Keratinocyte (primary cell): Measurements from ENCODE around the gene CCDC107. TPM values are rescaled to one million over a fixed set of nuclear protein-coding genes. Genes with fewer than 3 reads are reported as not detected.
"Not testable (repeated sequence)": the region's sequence is repeated elsewhere in the genome, so short reads cannot be mapped to it uniquely, and the experiment has no call there.

Source experiments
- DNase-seq: peaks from one replicate; pipeline ENCODE4 v3.0.0-alpha.2; 2011; ENCODE audit warnings: low read depth, missing footprints, low spot score
- FAIRE-seq: peaks from 2 replicates; lab custom pipeline; 2011; peaks lifted over from hg19 to GRCh38; lab: Jason Lieb, UNC
- H2AFZ ChIP-seq: 2 replicates; pipeline ENCODE4 v1.6.0; 2012; ENCODE audit warnings: low read length, control low read depth, inconsistent platforms; ENCODE audit not compliant: control insufficient read depth
- H3K27ac ChIP-seq: 2 replicates; pipeline ENCODE4 v1.5.1; 2011; ENCODE audit warnings: low read length; ENCODE audit not compliant: control insufficient read depth, insufficient read depth
- H3K27me3 ChIP-seq: 3 replicates; pipeline ENCODE4 v1.6.0; 2011; ENCODE audit warnings: low read length; ENCODE audit not compliant: control insufficient read depth, insufficient read depth; ENCODE audit errors: extremely low read depth
- H3K36me3 ChIP-seq, 2 experiments: 2 replicates in 1 of 2; 3 replicates in 1 of 2; pipeline ENCODE4 v1.5.1; 2011; ENCODE audit warnings: low read length in 2 of 2, mild to moderate bottlenecking in 1 of 2; ENCODE audit not compliant: control insufficient read depth in 2 of 2, insufficient read depth in 2 of 2; ENCODE audit errors: extremely low read depth in 1 of 2
- H3K4me1 ChIP-seq: 3 replicates; pipeline ENCODE4 v1.5.1; 2011; ENCODE audit warnings: low read length; ENCODE audit not compliant: control insufficient read depth, insufficient read depth; ENCODE audit errors: extremely low read depth
- H3K4me2 ChIP-seq: 3 replicates; pipeline ENCODE4 v1.6.0; 2011; ENCODE audit warnings: low read depth, low read length; ENCODE audit not compliant: control insufficient read depth, insufficient read depth; ENCODE audit errors: extremely low read depth
- H3K4me3 ChIP-seq, 3 experiments: fragments of 200-600 bp in 1 of 3; sonication (generic) in 1 of 3; 2 replicates in 2 of 3; 3 replicates in 1 of 3; pipeline ENCODE4 v1.5.1; 2011 to 2016; ENCODE audit warnings: low read length in 3 of 3, mild to moderate bottlenecking in 3 of 3, control low read depth in 2 of 3, inconsistent platforms in 1 of 3, low read depth in 1 of 3, mixed read lengths in 1 of 3, mixed run types in 1 of 3, moderate library complexity in 1 of 3; ENCODE audit not compliant: control insufficient read depth in 2 of 3, insufficient read depth in 2 of 3; ENCODE audit errors: extremely low read depth in 1 of 3
- H3K79me2 ChIP-seq: 2 replicates; pipeline ENCODE4 v1.6.0; 2012; ENCODE audit warnings: low read length; ENCODE audit not compliant: control insufficient read depth, insufficient read depth
- H3K9ac ChIP-seq: 3 replicates; pipeline ENCODE4 v1.6.0; 2011; ENCODE audit warnings: low read length; ENCODE audit not compliant: control insufficient read depth, insufficient read depth; ENCODE audit errors: extremely low read depth
- H3K9me1 ChIP-seq: 3 replicates; pipeline ENCODE4 v1.6.0; 2011; ENCODE audit warnings: low read length; ENCODE audit not compliant: control insufficient read depth, insufficient read depth; ENCODE audit errors: extremely low read depth
- H3K9me3 ChIP-seq: 2 replicates; pipeline ENCODE4 v1.5.1; 2012; ENCODE audit warnings: low read depth, low read length; ENCODE audit not compliant: control insufficient read depth
- H4K20me1 ChIP-seq: 3 replicates; pipeline ENCODE4 v1.6.0; 2011; ENCODE audit warnings: low read length; ENCODE audit not compliant: control insufficient read depth, insufficient read depth; ENCODE audit errors: extremely low read depth
- EZH2 ChIP-seq: IDR thresholded peaks from one replicate; pipeline ENCODE4 v1.6.1; 2012; ENCODE audit warnings: inconsistent platforms, mild to moderate bottlenecking, low read length, moderate library complexity
- dilution Hi-C: fragments of 300-500 bp; cut with MboI; formaldehyde crosslinking; loops from one replicate; pipeline ENCODE4 v1.7.0; 2020; ENCODE audit warnings: low sequenced_read_pairs; ENCODE audit not compliant: extremely low pct_ligation_motif_present
- polyA plus RNA-seq, 5 experiments: library from polyadenylated mRNA; depleted of rRNA in 3 of 5; stranded (reverse) in 3 of 5; stranded (forward) in 1 of 5; unstranded in 1 of 5; fragments of >200 nt; gene quantifications; 1 replicate in 1 of 5; 2 replicates in 3 of 5; 3 replicates in 1 of 5; pipeline versions ENCODE4 v1.2.1 to v1.2.3, GENCODE V29; 2011 to 2012; ENCODE audit warnings: missing spikeins in 2 of 5, low read depth in 1 of 5, low replicate concordance in 1 of 5
- TF ChIP-seq, protein P1 (sequence below), 3 experiments: IDR thresholded peaks in 1 of 3; conservative IDR thresholded peaks in 1 of 3; optimal IDR thresholded peaks in 1 of 3; 2 replicates in 2 of 3; 3 replicates in 1 of 3; pipeline versions ENCODE3 to v1.5.1; 2011; ENCODE audit warnings: low read length in 3 of 3, mild to moderate bottlenecking in 3 of 3, moderate library complexity in 2 of 3, control low read depth in 1 of 3, inconsistent platforms in 1 of 3; ENCODE audit not compliant: insufficient read depth in 2 of 3; ENCODE audit errors: extremely low read depth in 1 of 3

Gene CCDC107
- polyA plus RNA-seq, 1 donor (not counting 4 experiments of a cell fraction or from before 2014, with no cell fraction given): 10.5 TPM

GRCh38 chr9:35635730-35636129 lies 22.4 kb upstream of the CCDC107 start:
- Histone ChIP-seq H3K4me1 (no peaks in the 10 kb centered on the region), H3K9ac (no peak overlapping the region), H3K27me3 (no peaks in the 10 kb centered on the region), H3K9me1 (no peaks in the 10 kb centered on the region), H3K9me3 (no peaks in the 10 kb centered on the region), H3K4me3 (no peak overlapping the region), H3K4me2 (no peak overlapping the region), H4K20me1 (no peaks in the 10 kb centered on the region), H3K79me2 (no peaks in the 10 kb centered on the region), H3K27ac (no peak overlapping the region), H2AFZ (no peak overlapping the region), H3K36me3 (no peaks in the 10 kb centered on the region)
- TF ChIP-seq, protein P1, sequence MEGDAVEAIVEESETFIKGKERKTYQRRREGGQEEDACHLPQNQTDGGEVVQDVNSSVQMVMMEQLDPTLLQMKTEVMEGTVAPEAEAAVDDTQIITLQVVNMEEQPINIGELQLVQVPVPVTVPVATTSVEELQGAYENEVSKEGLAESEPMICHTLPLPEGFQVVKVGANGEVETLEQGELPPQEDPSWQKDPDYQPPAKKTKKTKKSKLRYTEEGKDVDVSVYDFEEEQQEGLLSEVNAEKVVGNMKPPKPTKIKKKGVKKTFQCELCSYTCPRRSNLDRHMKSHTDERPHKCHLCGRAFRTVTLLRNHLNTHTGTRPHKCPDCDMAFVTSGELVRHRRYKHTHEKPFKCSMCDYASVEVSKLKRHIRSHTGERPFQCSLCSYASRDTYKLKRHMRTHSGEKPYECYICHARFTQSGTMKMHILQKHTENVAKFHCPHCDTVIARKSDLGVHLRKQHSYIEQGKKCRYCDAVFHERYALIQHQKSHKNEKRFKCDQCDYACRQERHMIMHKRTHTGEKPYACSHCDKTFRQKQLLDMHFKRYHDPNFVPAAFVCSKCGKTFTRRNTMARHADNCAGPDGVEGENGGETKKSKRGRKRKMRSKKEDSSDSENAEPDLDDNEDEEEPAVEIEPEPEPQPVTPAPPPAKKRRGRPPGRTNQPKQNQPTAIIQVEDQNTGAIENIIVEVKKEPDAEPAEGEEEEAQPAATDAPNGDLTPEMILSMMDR (optimal IDR thresholded peaks at IDR 0.05 in 1 of 3, IDR thresholded peaks at IDR 0.05 in 1 of 3, conservative IDR thresholded peaks at IDR 0.05 in 1 of 3; ENCODE audit: extremely low read depth in 1 of 3, insufficient read depth in 2 of 3, low read length in 3 of 3): no peak
- TF ChIP-seq EZH2: no peak
- DNase-seq (no peak), FAIRE-seq (no peak)
- dilution Hi-C loops: no loop called here

GRCh38 chr9:35636135-35636876 lies 21.8 kb upstream of the CCDC107 start:
- H3K27ac ChIP-seq: no peak overlapping the region
- TF ChIP-seq, protein P1 (optimal IDR thresholded peaks at IDR 0.05 in 1 of 3, IDR thresholded peaks at IDR 0.05 in 1 of 3, conservative IDR thresholded peaks at IDR 0.05 in 1 of 3; ENCODE audit: extremely low read depth in 1 of 3, insufficient read depth in 2 of 3, low read length in 3 of 3): no peak
- no peak for TF ChIP-seq EZH2
- dilution Hi-C loops: no loop called here
- no peaks in the 10 kb centered on the region for H3K9me1 ChIP-seq
- no peaks in the 10 kb centered on the region for H3K4me1 ChIP-seq
- H3K9ac ChIP-seq: no peak overlapping the region
- H3K27me3 ChIP-seq: no peaks in the 10 kb centered on the region
- FAIRE-seq (no peak), DNase-seq (no peak)
- no peaks in the 10 kb centered on the region for H3K79me2 ChIP-seq
- no peak overlapping the region for H3K4me2 ChIP-seq
- no peaks in the 10 kb centered on the region for H4K20me1 ChIP-seq
- H3K4me3 ChIP-seq: no peak overlapping the region
- no peaks in the 10 kb centered on the region for H3K9me3 ChIP-seq
- no peaks in the 10 kb centered on the region for H3K36me3 ChIP-seq
- no peak overlapping the region for H2AFZ ChIP-seq

GRCh38 chr9:35636877-35637246 lies 21.2 kb upstream of the CCDC107 start:
- H3K9me1 ChIP-seq, H4K20me1 ChIP-seq, H3K27ac ChIP-seq, H3K4me3 ChIP-seq, DNase-seq, H3K9me3 ChIP-seq, H3K4me1 ChIP-seq, H3K9ac ChIP-seq, H3K4me2 ChIP-seq, H3K79me2 ChIP-seq, H3K36me3 ChIP-seq, H2AFZ ChIP-seq, H3K27me3 ChIP-seq, dilution Hi-C loops, FAIRE-seq: not testable (repeated sequence)
